Stimulated activated CD8-positive, alpha-beta memory T cell treated with anti-CD3 and anti-CD28 coated beads, Interleukin-12 subunit alpha, Interleukin-12 subunit beta, amount 100 ng/mL, for 1 hour (primary cell): ENCODE data around the gene CTAG1B.
"Not testable (repeated sequence)": the region's sequence is repeated elsewhere in the genome, so short reads cannot be mapped to it uniquely, and the experiment has no call there.

Experiments used
- DNase-seq: peaks from one replicate; pipeline ENCODE4 v3.0.0-alpha.2; 2020; ENCODE audit warnings: low read depth

The CTAG1B gene

DNA sequence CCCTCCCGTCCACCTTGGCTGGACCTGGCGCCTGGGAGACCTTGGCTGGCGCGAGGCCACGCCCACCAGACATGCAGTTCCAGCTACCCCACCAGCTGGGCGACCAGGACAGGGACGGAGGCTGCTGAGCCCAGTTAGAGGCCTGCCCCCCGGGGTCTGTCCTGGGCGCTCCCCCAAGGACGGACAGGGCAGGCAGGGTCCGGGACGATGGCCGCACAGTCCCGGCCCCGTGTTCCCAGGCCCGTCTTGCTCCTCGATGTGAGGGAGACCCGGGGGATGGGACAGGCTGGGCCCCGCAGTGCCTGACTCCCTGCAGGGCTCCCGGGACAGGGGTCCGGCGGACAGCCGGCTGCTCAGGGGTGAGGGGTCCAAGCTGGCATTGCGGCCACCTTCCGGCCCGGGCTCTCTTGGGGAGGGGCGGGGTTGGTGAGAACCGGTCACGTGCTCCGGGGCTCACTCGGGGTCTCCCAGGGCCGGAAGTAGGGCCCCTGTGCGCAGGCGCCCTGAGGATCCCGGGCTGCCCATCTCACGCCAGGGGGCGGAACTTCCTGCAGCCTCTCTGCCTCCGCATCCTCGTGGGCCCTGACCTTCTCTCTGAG lies 34.4 kb downstream of the CTAG1B start, which contains the start of gene CTAG1A:
TSS of gene CTAG1A (plus strand) at position 549 of the 599 bp plus-strand sequence. CDS start 74 bp downstream, outside the sequence.
- DNase-seq: not testable (repeated sequence)

DNA sequence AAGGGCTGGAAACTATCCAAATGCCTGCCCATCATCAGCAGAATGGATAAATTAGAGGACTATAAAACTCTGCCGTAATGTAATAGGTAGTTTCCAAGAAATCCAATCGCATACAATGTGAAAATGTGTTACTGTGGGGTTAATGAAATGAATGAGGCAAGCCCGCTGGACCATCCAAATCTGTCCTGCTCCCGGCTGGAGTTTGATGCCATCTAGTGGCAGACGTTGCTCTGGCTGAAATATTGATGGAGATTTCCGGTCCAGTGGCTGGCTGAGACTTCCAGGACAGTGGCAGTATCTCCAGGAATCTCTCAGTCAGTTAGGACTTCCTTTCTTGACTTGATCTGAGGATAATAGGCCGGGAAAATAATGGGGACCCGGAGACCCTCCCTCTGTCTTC lies 36.1 kb downstream of the CTAG1B start:
- not testable (repeated sequence) for DNase-seq

DNA sequence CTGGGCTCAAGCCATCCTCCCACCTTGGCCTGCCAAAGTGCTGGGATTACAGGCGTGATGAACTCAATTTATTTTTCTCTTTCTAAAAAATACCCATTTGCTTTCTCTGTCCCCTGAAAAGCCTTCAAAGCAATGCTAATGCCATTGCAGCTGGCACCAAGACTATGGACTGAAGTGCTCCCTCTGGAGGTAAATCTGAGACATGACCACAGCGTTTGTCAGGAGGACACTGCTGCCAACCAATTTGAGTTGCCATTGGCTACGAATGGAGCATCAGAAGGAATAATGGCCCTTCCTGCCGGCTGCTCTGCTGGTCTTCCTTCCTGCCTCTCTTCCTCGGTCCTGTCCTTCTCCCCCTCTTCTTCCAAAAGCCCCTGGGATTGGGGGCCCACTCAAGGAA lies 44.0 kb downstream of the CTAG1B start:
- not testable (repeated sequence) for DNase-seq

DNA sequence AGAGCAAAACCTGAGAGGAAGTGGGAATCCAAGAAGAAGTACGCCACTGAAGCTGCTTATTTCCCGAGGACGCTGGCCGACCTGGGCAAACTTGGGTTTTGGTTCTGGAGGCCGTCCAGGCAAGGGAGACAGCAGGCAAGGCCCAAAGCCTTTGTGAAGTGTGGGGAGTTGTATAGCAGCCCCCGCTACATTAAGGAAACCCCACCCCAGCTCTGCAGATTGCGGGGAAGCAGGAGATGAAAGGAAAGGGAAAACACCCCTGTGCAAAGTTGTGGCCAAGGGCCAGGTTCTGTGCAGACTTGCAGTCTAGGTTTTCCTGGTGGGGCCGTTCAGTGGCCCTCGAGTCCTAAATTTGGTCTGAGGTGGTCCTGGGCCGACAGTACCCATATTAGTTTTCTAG lies 46.0 kb downstream of the CTAG1B start:
- DNase-seq: not testable (repeated sequence)

DNA sequence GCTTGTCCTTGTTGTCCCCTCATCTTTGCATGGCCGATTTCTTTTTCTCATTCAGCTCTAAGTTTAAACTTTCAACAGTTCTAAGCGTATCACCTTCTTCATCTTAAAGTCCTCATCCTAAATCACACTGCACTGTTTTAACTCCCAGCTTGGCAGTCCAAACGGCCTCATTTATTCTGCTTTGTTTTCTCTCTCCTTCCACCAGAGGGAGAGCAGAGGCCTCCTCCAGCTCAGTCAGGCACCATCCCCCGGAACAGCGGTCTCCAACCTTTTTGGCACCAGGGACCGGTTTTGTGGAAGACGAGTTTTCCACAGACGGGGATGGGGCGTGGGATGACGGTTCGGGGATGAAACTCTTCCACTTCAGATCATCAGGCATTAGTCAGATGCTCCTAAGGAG lies 48.7 kb downstream of the CTAG1B start:
- DNase-seq: not testable (repeated sequence)
